Breast epithelium (tissue), 4 donors: ENCODE results near the gene SUMF1. TPM values are rescaled to one million over a fixed set of nuclear protein-coding genes. Genes with fewer than 3 reads are reported as not detected.

Experiments used
- DNase-seq, 2 donors: peaks; one replicate each; pipeline ENCODE4 v3.0.0-alpha.2; 2019; ENCODE audit warnings: low spot score in 2 of 2
- H3K27ac ChIP-seq, 2 donors: fragments of 200-600 bp; sonication (generic) in 1 of 2; one replicate each; pipeline ENCODE4 v1.5.1; 2016 to 2019; ENCODE audit warnings: mild to moderate bottlenecking in 1 of 2
- H3K27me3 ChIP-seq, 2 donors: fragments of 200-600 bp; sonication (generic) in 1 of 2; one replicate each; pipeline versions ENCODE4 v1.5.1 to v1.6.0; 2017 to 2019; ENCODE audit warnings: control low read depth in 1 of 2, mild to moderate bottlenecking in 1 of 2
- H3K36me3 ChIP-seq: fragments of 200-600 bp; one replicate; pipeline ENCODE4 v1.5.1; 2019
- H3K4me1 ChIP-seq, 2 donors: fragments of 200-600 bp; sonication (generic); one replicate each; pipeline ENCODE4 v1.5.1; 2016 to 2019; ENCODE audit warnings: control low read depth in 1 of 2
- H3K4me3 ChIP-seq, 3 donors: fragments of 200-600 bp; sonication (generic); 1 replicate in 2 of 3; 2 replicates in 1 of 3; pipeline ENCODE4 v1.5.1; 2016 to 2019; ENCODE audit warnings: mild to moderate bottlenecking in 3 of 3, moderate library complexity in 2 of 3
- H3K9me3 ChIP-seq, 2 donors: fragments of 200-600 bp; sonication (generic) in 1 of 2; one replicate each; pipeline ENCODE4 v1.5.1; 2016 to 2019; ENCODE audit warnings: control low read depth in 1 of 2
- POLR2A ChIP-seq: fragments of 450-650 bp; IDR thresholded peaks from one replicate; pipeline ENCODE4 v1.6.1; 2016; ENCODE audit warnings: antibody characterized with exemption, mild to moderate bottlenecking, moderate library complexity
- POLR2AphosphoS5 ChIP-seq, 3 donors: sonication (generic); formaldehyde crosslinking; IDR thresholded peaks; one replicate each; pipeline ENCODE4 v1.6.1; 2017; ENCODE audit warnings: antibody characterized with exemption in 3 of 3
- intact Hi-C: fragments of 100-400 bp; cut with DNase I; formaldehyde crosslinking; loops from one replicate; pipeline ENCODE4 v1.15.1; 2023; ENCODE audit warnings: low total_unique reads
- total RNA-seq, 3 donors: library from RNA; depleted of rRNA; stranded (reverse); fragments of >200 nt; gene quantifications; one replicate each; pipeline ENCODE4 v1.1.0, GENCODE V29; 2016
- TF ChIP-seq, protein P1 (sequence below), 3 donors: fragments of 450-650 bp; IDR thresholded peaks; one replicate each; pipeline ENCODE4 v1.5.1; 2016 to 2017; ENCODE audit warnings: antibody characterized with exemption in 3 of 3, mild to moderate bottlenecking in 3 of 3, moderate library complexity in 3 of 3

SUMF1 gene
- total RNA-seq, 3 donors from 2014 or later: 84.2 to 87.1 (median 84.9) TPM

DNA sequence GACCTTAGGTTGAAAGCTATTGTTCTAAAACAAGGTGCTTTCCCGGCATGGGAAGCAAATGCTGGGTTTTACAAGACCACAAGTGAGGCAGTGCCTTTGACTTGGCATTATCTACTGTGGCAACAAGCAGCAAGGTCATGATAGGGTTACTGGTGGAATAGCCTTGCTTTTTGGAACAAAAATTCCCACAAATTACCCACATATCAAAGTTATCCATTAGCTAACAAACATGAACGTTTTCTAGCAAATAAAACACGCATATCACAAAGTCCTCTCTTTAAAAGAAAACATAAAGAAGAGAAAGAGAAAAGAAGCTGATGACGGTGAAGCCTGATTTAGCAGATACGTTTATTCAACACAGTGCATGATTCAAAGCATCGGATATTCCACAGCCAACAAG lies 106.3 kb downstream of the SUMF1 start:
- no peak overlapping the region for H3K27ac ChIP-seq
- intact Hi-C loops: no loop called here
- H3K4me1 ChIP-seq: no peaks in the 10 kb centered on the region
- H3K4me3 ChIP-seq: no peak overlapping the region
- no peaks in the 10 kb centered on the region for H3K36me3 ChIP-seq
- no peaks in the 10 kb centered on the region for H3K9me3 ChIP-seq
- H3K27me3 ChIP-seq: no peaks in the 10 kb centered on the region
- DNase-seq: no peak
- TF ChIP-seq POLR2A (no peak), POLR2AphosphoS5 (IDR thresholded peaks at IDR 0.05) (no peak)
- TF ChIP-seq, protein P1, sequence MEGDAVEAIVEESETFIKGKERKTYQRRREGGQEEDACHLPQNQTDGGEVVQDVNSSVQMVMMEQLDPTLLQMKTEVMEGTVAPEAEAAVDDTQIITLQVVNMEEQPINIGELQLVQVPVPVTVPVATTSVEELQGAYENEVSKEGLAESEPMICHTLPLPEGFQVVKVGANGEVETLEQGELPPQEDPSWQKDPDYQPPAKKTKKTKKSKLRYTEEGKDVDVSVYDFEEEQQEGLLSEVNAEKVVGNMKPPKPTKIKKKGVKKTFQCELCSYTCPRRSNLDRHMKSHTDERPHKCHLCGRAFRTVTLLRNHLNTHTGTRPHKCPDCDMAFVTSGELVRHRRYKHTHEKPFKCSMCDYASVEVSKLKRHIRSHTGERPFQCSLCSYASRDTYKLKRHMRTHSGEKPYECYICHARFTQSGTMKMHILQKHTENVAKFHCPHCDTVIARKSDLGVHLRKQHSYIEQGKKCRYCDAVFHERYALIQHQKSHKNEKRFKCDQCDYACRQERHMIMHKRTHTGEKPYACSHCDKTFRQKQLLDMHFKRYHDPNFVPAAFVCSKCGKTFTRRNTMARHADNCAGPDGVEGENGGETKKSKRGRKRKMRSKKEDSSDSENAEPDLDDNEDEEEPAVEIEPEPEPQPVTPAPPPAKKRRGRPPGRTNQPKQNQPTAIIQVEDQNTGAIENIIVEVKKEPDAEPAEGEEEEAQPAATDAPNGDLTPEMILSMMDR (IDR thresholded peaks at IDR 0.05): no peak

DNA sequence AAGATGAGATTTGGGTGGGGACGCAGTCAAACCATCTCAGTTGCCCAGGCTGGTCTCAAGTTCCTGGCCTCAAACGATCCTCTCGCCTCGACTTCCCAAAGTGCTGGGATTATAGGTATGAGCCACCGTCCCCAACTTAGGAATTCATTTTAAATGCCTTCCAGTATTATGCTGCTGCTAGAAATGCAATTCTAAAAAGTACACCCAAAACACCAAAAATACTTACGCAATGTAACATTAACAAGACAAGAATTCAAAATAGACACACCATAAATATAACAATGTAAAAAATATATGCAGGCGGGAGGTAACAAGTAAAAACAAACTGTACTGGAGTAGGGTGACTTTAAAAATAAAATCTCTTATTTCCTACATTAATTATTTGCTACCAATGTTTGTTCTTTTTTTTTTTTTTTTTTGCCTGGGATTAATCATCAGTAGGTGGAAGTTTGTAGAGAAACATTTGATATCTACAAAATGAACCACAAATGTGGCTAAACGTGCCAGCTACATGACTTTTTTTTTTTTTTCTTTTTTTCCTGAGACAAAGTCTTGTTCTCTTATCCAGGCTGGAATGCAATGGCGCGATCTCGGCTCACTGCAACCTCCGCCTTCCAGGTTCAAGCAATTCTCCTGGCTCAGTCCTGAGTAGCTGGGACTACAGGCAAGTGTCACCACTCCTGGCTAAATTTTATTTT lies 107.1 kb downstream of the SUMF1 start:
- Histone ChIP-seq H3K9me3 (no peaks in the 10 kb centered on the region), H3K27ac (no peak overlapping the region), H3K27me3 (no peaks in the 10 kb centered on the region), H3K36me3 (no peaks in the 10 kb centered on the region), H3K4me1 (no peaks in the 10 kb centered on the region), H3K4me3 (no peak overlapping the region)
- intact Hi-C loops: loop anchor here (5.0 kb wide), 1 partner anchor 262 kb away; no protein-coding TSS in a partner anchor
- no peak for DNase-seq
- no peak for TF ChIP-seq POLR2AphosphoS5 (IDR thresholded peaks at IDR 0.05)
- TF ChIP-seq, protein P1 (IDR thresholded peaks at IDR 0.05): no peak
- TF ChIP-seq POLR2A: no peak

DNA sequence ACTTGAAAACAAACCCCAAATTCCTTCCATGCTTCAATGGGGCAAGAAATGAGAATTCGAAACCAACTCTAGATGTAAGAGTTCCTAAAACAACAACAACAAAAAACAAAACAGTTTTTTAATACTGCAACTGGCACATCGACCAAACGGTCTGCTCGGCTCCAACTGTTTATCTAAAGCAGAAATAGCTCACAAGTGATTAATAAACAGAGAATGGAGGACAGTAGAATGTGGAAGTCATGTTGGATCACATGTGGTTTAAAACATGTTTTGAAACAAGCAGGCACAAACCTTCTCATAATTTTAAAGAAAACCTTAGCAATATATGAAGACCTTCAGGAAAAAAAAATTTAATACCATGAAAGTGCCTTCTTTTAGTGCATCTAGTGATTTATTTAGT lies 108.8 kb downstream of the SUMF1 start:
- Histone ChIP-seq H3K9me3 (no peaks in the 10 kb centered on the region), H3K36me3 (no peaks in the 10 kb centered on the region), H3K4me1 (no peaks in the 10 kb centered on the region), H3K27ac (no peak overlapping the region), H3K4me3 (no peak overlapping the region), H3K27me3 (no peaks in the 10 kb centered on the region)
- TF ChIP-seq POLR2A: no peak
- TF ChIP-seq, protein P1 (IDR thresholded peaks at IDR 0.05): no peak
- no peak for TF ChIP-seq POLR2AphosphoS5 (IDR thresholded peaks at IDR 0.05)
- intact Hi-C loops: loop anchor here (5.0 kb wide), 1 partner anchor 264 kb away; no protein-coding TSS in a partner anchor
- DNase-seq: no peak

DNA sequence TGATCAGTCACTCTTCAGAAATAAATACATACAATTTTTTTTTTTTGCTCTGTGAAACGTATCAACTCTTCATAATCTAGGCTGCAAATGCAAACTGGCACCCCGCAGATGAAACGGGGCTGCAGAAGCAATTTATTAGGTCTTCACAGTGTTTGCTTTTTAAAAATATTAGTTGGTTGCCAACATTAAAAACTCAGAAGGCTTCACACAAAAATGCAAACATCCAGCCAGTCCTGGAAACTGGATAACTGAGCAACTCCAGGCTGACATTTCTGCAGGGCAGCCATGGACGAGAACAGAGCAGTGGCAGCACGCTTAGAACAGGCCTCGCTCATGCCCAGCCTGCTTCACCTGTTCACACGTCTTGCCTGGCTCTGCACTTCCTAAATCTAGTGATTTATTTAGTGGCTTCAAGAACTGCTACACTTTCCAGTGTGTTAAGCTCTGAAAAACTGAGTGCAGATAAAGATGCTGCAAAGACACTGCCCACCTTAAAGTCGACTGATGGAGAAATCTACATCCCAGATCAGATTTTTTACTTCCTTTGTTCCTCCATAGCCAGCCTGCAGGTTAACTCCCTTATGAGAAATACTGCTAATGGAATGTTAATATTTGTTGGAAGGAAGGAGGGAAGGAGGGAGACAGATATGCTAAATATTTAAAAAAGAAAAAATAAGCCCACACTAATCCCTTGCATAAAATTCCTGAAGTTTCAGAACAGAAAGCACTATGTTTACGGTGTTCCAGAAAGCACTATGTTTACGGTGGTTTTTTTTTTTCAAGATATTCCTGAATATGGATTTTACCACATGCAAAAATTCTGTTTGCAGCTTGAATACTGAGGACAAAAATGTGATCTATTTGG lies 110.3 kb downstream of the SUMF1 start:
- Histone ChIP-seq H3K9me3 (no peaks in the 10 kb centered on the region), H3K36me3 (no peaks in the 10 kb centered on the region), H3K4me3 (no peak overlapping the region), H3K27ac (no peak overlapping the region), H3K27me3 (no peaks in the 10 kb centered on the region), H3K4me1 (no peaks in the 10 kb centered on the region)
- intact Hi-C loops: loop anchor here (5.0 kb wide), 1 partner anchor 266 kb away; no protein-coding TSS in a partner anchor
- no peak for DNase-seq
- no peak for TF ChIP-seq POLR2AphosphoS5 (IDR thresholded peaks at IDR 0.05)
- no peak for TF ChIP-seq POLR2A
- TF ChIP-seq, protein P1 (IDR thresholded peaks at IDR 0.05): no peak

DNA sequence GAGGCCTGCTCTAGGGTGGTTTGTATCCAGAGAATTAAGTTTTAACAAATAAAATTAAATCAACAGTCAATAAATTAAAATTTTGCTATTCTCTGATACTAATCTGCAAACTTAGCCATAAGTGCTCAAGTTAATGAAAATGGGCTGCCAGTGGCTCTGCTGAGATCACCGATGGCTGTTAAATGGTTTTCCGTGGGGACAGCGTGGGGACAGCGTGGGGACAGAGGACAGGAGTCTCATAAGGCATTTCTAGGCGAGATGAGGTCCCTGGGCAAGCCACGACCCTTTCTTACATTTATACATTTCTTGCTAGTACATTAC lies 110.9 kb downstream of the SUMF1 start:
- H3K9me3 ChIP-seq: no peaks in the 10 kb centered on the region
- no peak overlapping the region for H3K4me3 ChIP-seq
- DNase-seq: no peak
- H3K27me3 ChIP-seq: no peaks in the 10 kb centered on the region
- H3K36me3 ChIP-seq: no peaks in the 10 kb centered on the region
- TF ChIP-seq POLR2AphosphoS5 (IDR thresholded peaks at IDR 0.05) (no peak), POLR2A (no peak)
- TF ChIP-seq, protein P1 (IDR thresholded peaks at IDR 0.05): no peak
- H3K4me1 ChIP-seq: no peaks in the 10 kb centered on the region
- peak overlapping the region in 1 of 2 donors; percentile 7 for H3K27ac ChIP-seq
- intact Hi-C loops: loop anchor here (5.0 kb wide), 1 partner anchor 266 kb away; no protein-coding TSS in a partner anchor
